22Rv1 (cell line): ENCODE results near the gene XXYLT1.

ENCODE experiments used
- H3K27ac ChIP-seq: fragments of 450-650 bp; 2 replicates; pipeline ENCODE4 v1.5.1; 2017
- CTCF ChIP-seq: fragments of 450-650 bp; IDR thresholded peaks from 2 replicates; pipeline ENCODE4 v1.5.1; 2017; ENCODE audit warnings: mild to moderate bottlenecking
- ZFX ChIP-seq: fragments of 450-650 bp; IDR thresholded peaks from 2 replicates; pipeline ENCODE4 v1.6.1; 2017; ENCODE audit warnings: antibody characterized with exemption, borderline replicate concordance

Gene XXYLT1

DNA sequence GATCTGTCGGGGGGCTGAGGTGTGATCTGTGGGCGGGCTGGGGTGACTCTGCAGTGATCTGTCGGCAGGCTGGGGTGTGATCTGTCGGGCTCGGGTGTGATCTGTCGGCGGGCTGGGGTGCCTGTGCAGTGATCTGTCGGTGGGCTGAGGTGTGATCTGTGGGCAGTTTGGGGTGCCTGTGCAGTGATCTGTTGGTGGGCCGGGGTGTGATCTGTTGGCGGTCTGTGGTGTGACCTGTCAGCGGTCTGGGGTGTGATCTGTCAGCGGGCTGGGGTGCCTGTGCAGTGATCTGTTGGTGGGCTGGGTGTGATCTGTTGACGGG, 205.1 kb downstream of the XXYLT1 start:
- no peak overlapping the region for H3K27ac ChIP-seq
- TF ChIP-seq CTCF: no peak
- no peak for TF ChIP-seq ZFX

GRCh38 chr3:195065142-195065863, 205.7 kb downstream of the XXYLT1 start:
- TF ChIP-seq CTCF: no peak
- no peak for TF ChIP-seq ZFX
- H3K27ac ChIP-seq: no peak overlapping the region

GRCh38 chr3:195064300-195064931, 206.5 kb downstream of the XXYLT1 start:
- no peak for TF ChIP-seq ZFX
- no peak for TF ChIP-seq CTCF
- no peak overlapping the region for H3K27ac ChIP-seq

DNA sequence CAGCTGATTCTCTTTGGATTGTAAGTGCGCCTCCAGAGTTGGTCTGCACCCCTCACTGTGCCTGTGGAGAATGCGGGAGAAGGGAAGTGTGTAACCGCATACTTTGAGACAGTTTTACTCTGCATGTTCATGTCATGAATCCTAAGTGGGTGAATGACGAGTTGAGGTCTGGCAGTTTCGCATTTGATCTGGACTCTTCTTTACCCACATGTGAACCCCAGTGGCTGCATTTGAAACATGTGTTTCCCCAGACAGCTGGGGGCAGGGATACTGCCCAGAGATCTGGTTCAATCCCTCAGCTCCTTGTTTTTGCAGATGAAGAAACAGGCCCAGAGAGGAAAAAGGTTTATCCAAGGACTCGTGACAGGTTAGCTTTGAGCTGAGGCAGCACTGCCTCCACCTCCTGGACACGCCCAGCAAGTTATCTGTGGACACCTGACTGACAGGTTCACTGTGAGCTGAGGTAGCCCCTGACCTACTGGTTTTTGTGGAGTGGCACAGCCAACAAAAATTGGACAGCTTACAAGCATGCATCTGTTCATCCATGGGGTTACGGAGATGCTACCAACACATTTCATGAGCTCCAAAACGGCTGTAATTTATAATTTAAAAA, 207.3 kb downstream of the XXYLT1 start:
- H3K27ac ChIP-seq: no peak overlapping the region
- TF ChIP-seq CTCF: no peak
- no peak for TF ChIP-seq ZFX

DNA sequence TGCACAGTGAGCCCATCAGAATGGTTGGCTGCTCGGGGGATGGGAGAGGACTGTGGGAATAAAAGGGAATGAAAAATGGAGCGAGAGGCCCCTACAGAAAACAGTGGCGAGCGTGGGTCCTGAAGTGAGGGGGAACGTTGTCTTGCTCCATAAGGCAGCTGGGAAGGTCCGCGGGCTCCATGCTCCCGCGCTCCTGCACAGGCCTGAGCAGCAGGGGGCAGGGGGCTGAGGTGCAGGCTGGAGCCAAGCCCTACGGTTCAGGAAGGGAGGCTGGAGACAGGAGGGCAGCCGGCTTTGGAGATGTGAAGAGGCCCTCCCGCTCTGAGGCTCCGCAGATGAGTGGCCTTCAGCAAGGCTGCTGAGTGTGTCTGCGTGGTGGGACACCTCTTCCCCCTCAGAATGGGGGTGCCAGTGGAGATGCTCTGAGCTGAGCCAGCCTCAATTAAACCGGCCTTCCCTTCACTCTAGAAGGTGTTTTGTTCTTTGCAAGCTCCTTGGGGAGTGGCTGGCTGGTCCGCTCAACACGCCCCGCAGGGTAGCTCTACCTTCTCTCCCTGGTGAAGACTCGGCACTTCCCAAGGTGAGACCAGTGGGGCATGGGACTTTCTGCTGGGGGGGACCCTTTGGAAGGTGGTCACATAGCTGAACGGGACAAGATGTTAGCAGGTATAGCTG, 208.0 kb downstream of the XXYLT1 start:
- TF ChIP-seq ZFX: no peak
- TF ChIP-seq CTCF: no peak
- H3K27ac ChIP-seq: no peak overlapping the region

DNA sequence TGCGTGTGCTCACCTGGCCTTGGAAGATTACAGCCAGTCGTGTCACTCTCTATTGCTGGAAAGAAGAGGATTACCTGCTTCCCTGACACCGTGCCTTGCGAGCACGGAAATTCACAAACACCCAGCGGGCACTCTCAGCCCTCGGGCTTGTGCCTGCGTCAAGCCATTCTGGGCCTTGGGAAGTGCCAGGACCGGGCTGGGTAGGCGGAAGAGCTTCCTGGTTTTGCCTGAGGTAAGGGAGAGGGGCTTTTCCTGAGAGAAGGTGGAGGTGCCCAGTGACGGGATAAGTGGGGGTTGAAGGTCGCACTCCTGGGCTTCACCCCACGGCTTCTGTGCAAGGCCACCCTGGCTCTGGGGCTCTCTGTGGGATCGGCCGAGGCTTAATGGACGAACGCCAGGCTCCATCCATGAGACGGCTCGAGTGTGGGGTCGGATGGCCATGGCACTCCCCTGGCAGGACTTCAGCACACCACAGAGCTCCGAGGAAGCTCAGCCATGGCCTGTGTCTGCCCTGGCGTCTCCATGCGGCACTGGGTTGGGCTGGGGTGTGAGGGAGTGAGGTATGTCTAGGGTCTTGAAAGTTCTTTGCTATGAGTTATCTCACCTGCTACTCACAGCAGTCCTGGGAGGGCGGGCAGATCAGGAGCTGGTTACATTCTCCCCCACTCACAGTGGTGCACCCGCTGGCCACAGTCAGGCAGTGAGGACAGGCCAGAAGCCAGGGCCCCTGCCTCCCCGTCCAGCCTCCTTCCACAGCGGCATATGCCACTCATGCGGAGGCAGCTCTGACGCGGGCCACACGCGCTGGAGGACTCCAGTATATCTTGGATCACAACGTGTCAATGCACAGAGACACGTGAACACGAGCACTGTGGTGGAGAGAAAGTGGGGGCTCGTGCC, 209.0 kb downstream of the XXYLT1 start:
- no peak for TF ChIP-seq CTCF
- no peak for TF ChIP-seq ZFX
- no peak overlapping the region for H3K27ac ChIP-seq
